Peyer's patch (tissue), 4 donors: ENCODE results near the gene MYO1H. TPM values are rescaled to one million over a fixed set of nuclear protein-coding genes. Genes with fewer than 3 reads are reported as not detected.

Experiments
- DNase-seq, 3 donors: peaks; one replicate each; pipeline ENCODE4 v3.0.0-alpha.2; 2017 to 2019
- H3K27ac ChIP-seq, 4 donors: fragments of 200-600 bp; sonication (generic); one replicate each; pipeline ENCODE4 v1.5.1; 2016 to 2019
- H3K27me3 ChIP-seq, 2 donors: fragments of 200-600 bp; sonication (generic); one replicate each; pipeline ENCODE4 v1.5.1; 2019
- H3K36me3 ChIP-seq, 3 donors: fragments of 200-600 bp; sonication (generic); one replicate each; pipeline ENCODE4 v1.5.1; 2016 to 2019
- H3K4me1 ChIP-seq, 4 donors: fragments of 200-600 bp; sonication (generic); one replicate each; pipeline ENCODE4 v1.5.1; 2016 to 2019
- H3K4me3 ChIP-seq, 4 donors: fragments of 200-600 bp; sonication (generic); 1 replicate in 3 of 4; 2 replicates in 1 of 4; pipeline ENCODE4 v1.5.1; 2016 to 2019; ENCODE audit warnings: mild to moderate bottlenecking in 1 of 4
- H3K9me3 ChIP-seq, 4 donors: fragments of 200-600 bp; sonication (generic); one replicate each; pipeline ENCODE4 v1.5.1; 2016 to 2019; ENCODE audit warnings: mild to moderate bottlenecking in 1 of 4
- POLR2A ChIP-seq, 2 donors: fragments of 450-650 bp; IDR thresholded peaks; one replicate each; pipeline ENCODE4 v1.5.1; 2017; ENCODE audit warnings: antibody characterized with exemption in 2 of 2, mild to moderate bottlenecking in 2 of 2, moderate library complexity in 2 of 2
- total RNA-seq, 4 donors: library from RNA; depleted of rRNA; stranded (reverse); fragments of >200 nt; gene quantifications; one replicate each; pipeline ENCODE4 v1.1.0, GENCODE V29; 2016
- TF ChIP-seq, protein P1 (sequence below), 6 experiments: fragments of 450-650 bp in 4 of 6; fragments of 200-600 bp in 2 of 6; sonication (generic) in 1 of 6; IDR thresholded peaks; one replicate each; pipeline ENCODE4 v1.5.1; 2017 to 2019; ENCODE audit warnings: antibody characterized with exemption in 6 of 6, mild to moderate bottlenecking in 3 of 6, moderate library complexity in 1 of 6

Gene MYO1H
- total RNA-seq, 4 donors from 2014 or later = not detected

DNA sequence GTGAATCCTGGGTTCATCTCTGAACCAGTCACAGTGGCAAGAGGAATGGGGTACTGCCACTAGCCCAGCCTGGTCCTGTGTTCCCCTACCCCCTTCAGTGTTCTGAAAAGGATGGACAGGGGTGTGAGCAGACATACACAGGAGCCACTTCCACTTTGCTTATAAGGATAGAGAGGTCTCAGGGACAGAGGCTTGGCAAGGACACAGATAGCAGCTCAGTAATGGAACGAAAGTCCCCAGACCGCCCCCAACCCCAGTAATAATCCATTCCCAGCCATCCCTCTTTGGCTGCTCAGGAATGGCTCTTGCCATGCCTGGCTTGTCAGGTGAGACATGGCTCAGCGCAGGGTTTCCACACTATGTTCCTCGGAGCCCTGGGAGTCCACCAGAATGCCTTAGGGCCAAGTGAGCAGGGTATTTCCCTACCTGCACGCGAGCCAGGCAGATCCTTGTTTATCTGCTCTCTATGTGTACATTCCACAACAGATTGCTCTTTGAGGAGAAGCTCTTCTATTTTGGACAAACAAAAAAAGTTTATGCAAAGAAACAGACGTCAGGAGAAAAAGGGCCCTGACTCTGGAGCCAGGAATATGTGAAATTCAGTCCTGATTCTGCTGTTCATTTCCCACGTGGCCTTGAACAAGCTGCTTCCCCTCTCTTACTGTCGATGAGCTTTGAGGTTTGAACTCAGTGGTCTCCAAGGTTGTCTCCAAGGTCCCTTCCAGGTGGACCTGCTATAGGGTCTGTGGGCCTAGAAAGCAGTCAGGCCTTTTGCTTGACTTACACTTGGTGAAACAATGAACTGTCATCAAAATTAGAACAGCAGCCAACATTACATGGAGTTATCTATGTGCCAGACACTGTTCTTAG, 139.7 kb downstream of the MYO1H start:
- Histone ChIP-seq H3K27me3 (no peaks in the 10 kb centered on the region), H3K9me3 (no peaks in the 10 kb centered on the region), H3K4me1 (no peaks in the 10 kb centered on the region), H3K36me3 (peaks cover 0 to 94% (median 0%) of the 10 kb centered on the region in 3 donors), H3K27ac (no peak overlapping the region), H3K4me3 (no peak overlapping the region)
- TF ChIP-seq, protein P1, sequence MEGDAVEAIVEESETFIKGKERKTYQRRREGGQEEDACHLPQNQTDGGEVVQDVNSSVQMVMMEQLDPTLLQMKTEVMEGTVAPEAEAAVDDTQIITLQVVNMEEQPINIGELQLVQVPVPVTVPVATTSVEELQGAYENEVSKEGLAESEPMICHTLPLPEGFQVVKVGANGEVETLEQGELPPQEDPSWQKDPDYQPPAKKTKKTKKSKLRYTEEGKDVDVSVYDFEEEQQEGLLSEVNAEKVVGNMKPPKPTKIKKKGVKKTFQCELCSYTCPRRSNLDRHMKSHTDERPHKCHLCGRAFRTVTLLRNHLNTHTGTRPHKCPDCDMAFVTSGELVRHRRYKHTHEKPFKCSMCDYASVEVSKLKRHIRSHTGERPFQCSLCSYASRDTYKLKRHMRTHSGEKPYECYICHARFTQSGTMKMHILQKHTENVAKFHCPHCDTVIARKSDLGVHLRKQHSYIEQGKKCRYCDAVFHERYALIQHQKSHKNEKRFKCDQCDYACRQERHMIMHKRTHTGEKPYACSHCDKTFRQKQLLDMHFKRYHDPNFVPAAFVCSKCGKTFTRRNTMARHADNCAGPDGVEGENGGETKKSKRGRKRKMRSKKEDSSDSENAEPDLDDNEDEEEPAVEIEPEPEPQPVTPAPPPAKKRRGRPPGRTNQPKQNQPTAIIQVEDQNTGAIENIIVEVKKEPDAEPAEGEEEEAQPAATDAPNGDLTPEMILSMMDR (IDR thresholded peaks at IDR 0.05) = no peak
- no peak for TF ChIP-seq POLR2A (IDR thresholded peaks at IDR 0.05)
- no peak for DNase-seq

DNA sequence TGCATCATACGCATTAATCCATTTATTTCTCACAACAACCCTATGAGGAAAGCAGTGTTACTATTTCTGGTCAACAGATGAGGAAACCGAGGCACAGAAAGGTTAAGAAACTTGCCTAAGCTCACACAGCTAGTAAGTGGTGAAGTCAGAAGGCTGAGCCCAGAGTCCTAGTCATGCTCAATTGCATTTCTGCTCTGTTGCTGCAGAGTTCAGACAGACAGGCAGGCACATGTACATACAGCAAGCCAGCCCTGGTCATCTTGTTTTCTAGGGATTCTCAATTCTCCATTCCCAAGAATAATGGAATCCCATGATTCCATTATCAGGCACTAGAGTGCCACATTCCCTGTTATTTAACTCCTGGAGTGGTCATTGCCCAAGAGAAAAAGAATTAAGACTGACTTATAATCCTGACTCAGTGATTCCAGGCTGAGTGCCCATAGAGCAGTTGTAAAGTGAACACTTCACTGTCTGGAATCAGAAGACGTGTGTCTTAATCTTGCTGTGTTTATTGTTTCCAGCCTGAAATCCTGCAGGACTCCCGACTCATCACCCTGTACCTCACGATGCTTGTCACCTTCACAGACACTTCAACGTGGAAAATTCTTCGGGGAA, 140.5 kb downstream of the MYO1H start:
- H3K27me3 ChIP-seq = no peaks in the 10 kb centered on the region
- H3K9me3 ChIP-seq = no peaks in the 10 kb centered on the region
- H3K36me3 ChIP-seq = peaks cover 0 to 89% (median 0%) of the 10 kb centered on the region in 3 donors
- no peak for DNase-seq
- H3K4me1 ChIP-seq = no peaks in the 10 kb centered on the region
- H3K27ac ChIP-seq = no peak overlapping the region
- no peak overlapping the region for H3K4me3 ChIP-seq
- no peak for TF ChIP-seq POLR2A (IDR thresholded peaks at IDR 0.05)
- TF ChIP-seq, protein P1 (IDR thresholded peaks at IDR 0.05) = no peak

- H3K9me3 ChIP-seq = no peaks in the 10 kb centered on the region
- H3K36me3 ChIP-seq = peaks cover 0 to 89% (median 0%) of the 10 kb centered on the region in 3 donors
- no peaks in the 10 kb centered on the region for H3K27me3 ChIP-seq
- no peak for DNase-seq
- H3K27ac ChIP-seq = no peak overlapping the region
- no peak overlapping the region for H3K4me3 ChIP-seq
- no peak for TF ChIP-seq POLR2A (IDR thresholded peaks at IDR 0.05)
- TF ChIP-seq, protein P1 (IDR thresholded peaks at IDR 0.05) = no peak
- no peaks in the 10 kb centered on the region for H3K4me1 ChIP-seq
These were observed 141.6 kb downstream of the MYO1H start for GRCh38 chr12:109489016-109489954.

DNA sequence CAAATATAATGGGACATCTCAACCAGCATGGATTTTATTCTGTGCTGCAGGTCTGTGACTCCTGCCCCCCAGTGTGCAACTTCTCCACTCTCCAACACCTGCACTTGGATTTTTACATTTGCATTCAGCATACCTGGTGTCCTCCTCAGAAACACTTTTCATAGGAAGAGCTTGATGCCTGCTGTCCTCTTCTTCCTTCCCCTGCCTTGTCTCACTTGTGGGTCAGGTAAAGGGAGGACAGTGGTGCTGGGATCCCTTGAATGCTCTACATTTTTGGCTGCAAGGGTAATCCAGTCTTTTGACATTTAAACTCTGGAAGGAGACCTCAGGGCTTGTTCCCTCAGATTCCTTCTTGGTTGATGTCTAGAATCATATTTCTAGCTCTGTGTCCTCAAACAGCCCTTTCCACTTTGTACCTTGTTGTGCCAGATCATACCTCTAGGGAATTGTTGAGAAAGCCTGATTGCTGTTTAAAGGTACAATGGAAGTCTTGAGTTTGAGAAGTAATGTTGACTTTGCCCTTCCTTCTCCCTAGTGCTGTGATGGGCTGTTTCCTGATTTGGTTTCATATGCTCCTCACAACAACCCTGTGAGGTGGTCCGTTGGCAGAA, 142.4 kb downstream of the MYO1H start:
- H3K36me3 ChIP-seq = peaks cover 0 to 89% (median 0%) of the 10 kb centered on the region in 3 donors
- H3K4me1 ChIP-seq = no peaks in the 10 kb centered on the region
- no peak overlapping the region for H3K4me3 ChIP-seq
- no peak for TF ChIP-seq POLR2A (IDR thresholded peaks at IDR 0.05)
- TF ChIP-seq, protein P1 (IDR thresholded peaks at IDR 0.05) = no peak
- DNase-seq = no peak
- no peak overlapping the region for H3K27ac ChIP-seq
- H3K27me3 ChIP-seq = no peaks in the 10 kb centered on the region
- H3K9me3 ChIP-seq = no peaks in the 10 kb centered on the region

GRCh38 chr12:109491671-109492070, 144.0 kb downstream of the MYO1H start:
- Histone ChIP-seq H3K27ac (no peak overlapping the region), H3K4me1 (no peaks in the 10 kb centered on the region), H3K27me3 (no peaks in the 10 kb centered on the region), H3K4me3 (no peak overlapping the region), H3K36me3 (peaks cover 0 to 88% (median 0%) of the 10 kb centered on the region in 3 donors), H3K9me3 (no peaks in the 10 kb centered on the region)
- DNase-seq = no peak
- no peak for TF ChIP-seq POLR2A (IDR thresholded peaks at IDR 0.05)
- TF ChIP-seq, protein P1 (IDR thresholded peaks at IDR 0.05) = no peak
